ENCODE data around the gene BICD2.

- TF ChIP-seq CSDC2 (CRISPR knock-in tag; IDR thresholded peaks at IDR 0.05), result no peak
- TF ChIP-seq, protein P1, sequence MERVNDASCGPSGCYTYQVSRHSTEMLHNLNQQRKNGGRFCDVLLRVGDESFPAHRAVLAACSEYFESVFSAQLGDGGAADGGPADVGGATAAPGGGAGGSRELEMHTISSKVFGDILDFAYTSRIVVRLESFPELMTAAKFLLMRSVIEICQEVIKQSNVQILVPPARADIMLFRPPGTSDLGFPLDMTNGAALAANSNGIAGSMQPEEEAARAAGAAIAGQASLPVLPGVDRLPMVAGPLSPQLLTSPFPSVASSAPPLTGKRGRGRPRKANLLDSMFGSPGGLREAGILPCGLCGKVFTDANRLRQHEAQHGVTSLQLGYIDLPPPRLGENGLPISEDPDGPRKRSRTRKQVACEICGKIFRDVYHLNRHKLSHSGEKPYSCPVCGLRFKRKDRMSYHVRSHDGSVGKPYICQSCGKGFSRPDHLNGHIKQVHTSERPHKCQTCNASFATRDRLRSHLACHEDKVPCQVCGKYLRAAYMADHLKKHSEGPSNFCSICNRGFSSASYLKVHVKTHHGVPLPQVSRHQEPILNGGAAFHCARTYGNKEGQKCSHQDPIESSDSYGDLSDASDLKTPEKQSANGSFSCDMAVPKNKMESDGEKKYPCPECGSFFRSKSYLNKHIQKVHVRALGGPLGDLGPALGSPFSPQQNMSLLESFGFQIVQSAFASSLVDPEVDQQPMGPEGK (CRISPR knock-in tag; IDR thresholded peaks at IDR 0.05; ENCODE audit: borderline replicate concordance), result no peak
- no peak for TF ChIP-seq RARB (CRISPR knock-in tag; IDR thresholded peaks at IDR 0.05)
- no peak for TF ChIP-seq ZFP30 (CRISPR knock-in tag; IDR thresholded peaks at IDR 0.05)
- no peak for TF ChIP-seq ZC3H10 (CRISPR knock-in tag; IDR thresholded peaks at IDR 0.05)
- no peak for TF ChIP-seq TOX (CRISPR knock-in tag; IDR thresholded peaks at IDR 0.05; ENCODE audit: borderline replicate concordance)
- no peak for TF ChIP-seq CSRNP3 (CRISPR knock-in tag; IDR thresholded peaks at IDR 0.05)
These were observed 95.1 kb downstream of the BICD2 start for GRCh38 chr9:92669527-92669889.

Data from SK-N-SH treated with all-trans-retinoic acid at 6 μM for 48 hours (cell line).